GM12878 (cell line): ENCODE data around the gene IL1RAPL1. TPM values are rescaled to one million over a fixed set of nuclear protein-coding genes. Genes with fewer than 3 reads are reported as not detected.

Experiments
- ATAC-seq: fragments of 200-7000 bp; cut with Tn5 transposase; 3 replicates; pipeline ENCODE4 v1.9.1; 2020; ENCODE audit warnings: mild to moderate bottlenecking, moderate library complexity
- BruUV-seq: library from RNA; stranded (reverse); fragments of 400-500 nt; replicated peaks from 2 replicates; lab custom pipeline; 2021; lab: Mats Ljungman, UMichigan
- CTCF ChIA-PET: fragments of 300-600 bp; sonication (Branson Sonifier 250); formaldehyde crosslinking; extraction: SDS; loops from one replicate; lab custom pipeline; 2021; ENCODE audit warnings: inconsistent platforms; lab: Yijun Ruan, JAX
- POLR2A ChIA-PET: fragments of 350-600 bp; formaldehyde crosslinking; extraction: SDS; loops from one replicate; lab custom pipeline; 2021; ENCODE audit warnings: inconsistent platforms; lab: Charles Lee
- RAD21 ChIA-PET: fragments of 300-600 bp; sonication (Branson Sonifier 250); formaldehyde crosslinking; loops from one replicate; lab custom pipeline; 2023; ENCODE audit warnings: antibody characterized with exemption; ENCODE audit not compliant: unreplicated experiment; lab: Charles Lee
- SMC1A ChIA-PET: fragments of 300-600 bp; sonication (Branson Sonifier 250); formaldehyde crosslinking; loops from one replicate; lab custom pipeline; 2023; ENCODE audit not compliant: unreplicated experiment, uncharacterized antibody; lab: Charles Lee
- DNase-seq: peaks from one replicate; pipeline ENCODE4 v3.0.0-alpha.2; 2011; ENCODE audit warnings: low read depth, low spot score
- FAIRE-seq: peaks from 3 replicates; lab custom pipeline; 2011; peaks lifted over from hg19 to GRCh38; lab: Jason Lieb, UNC
- H2AFZ ChIP-seq: 2 replicates; pipeline ENCODE4 v1.6.0; 2011; ENCODE audit warnings: low read depth, low read length, control low read depth; ENCODE audit not compliant: control insufficient read depth
- H3K27ac ChIP-seq: 2 replicates; pipeline ENCODE4 v1.5.1; 2011; ENCODE audit warnings: control low read depth; ENCODE audit not compliant: control insufficient read depth, insufficient read depth
- H3K27me3 ChIP-seq, 2 experiments: replicated peaks in 1 of 2; 2 replicates each; pipeline versions ENCODE4 v1.6.0 to v1.6.1; 2011; ENCODE audit warnings: low read length in 1 of 2; ENCODE audit not compliant: control insufficient read depth in 2 of 2, insufficient read depth in 2 of 2
- H3K36me3 ChIP-seq, 2 experiments: 2 replicates each; pipeline ENCODE4 v1.5.1; 2011; ENCODE audit warnings: low read length in 1 of 2; ENCODE audit not compliant: control insufficient read depth in 2 of 2, insufficient read depth in 2 of 2
- H3K4me1 ChIP-seq: 2 replicates; pipeline ENCODE4 v1.6.1; 2011; ENCODE audit warnings: mild to moderate bottlenecking, low read length, moderate library complexity, mixed read lengths; ENCODE audit not compliant: control insufficient read depth, insufficient read depth
- H3K4me2 ChIP-seq: 2 replicates; pipeline ENCODE4 v1.6.0; 2011; ENCODE audit warnings: control low read depth; ENCODE audit not compliant: control insufficient read depth, insufficient read depth
- H3K4me3 ChIP-seq: fragments of 200-600 bp; sonication (generic); 2 replicates; pipeline ENCODE4 v1.5.1; 2016
- H3K79me2 ChIP-seq: 2 replicates; pipeline ENCODE4 v1.6.0; 2011; ENCODE audit warnings: low read length; ENCODE audit not compliant: control insufficient read depth, insufficient read depth
- H3K9ac ChIP-seq: 2 replicates; pipeline ENCODE4 v1.8.0; 2011; ENCODE audit warnings: low read length, control low read depth, mixed read lengths; ENCODE audit not compliant: control insufficient read depth, insufficient read depth
- H3K9me3 ChIP-seq: replicated peaks from 3 replicates; pipeline ENCODE4 v1.5.1; 2011; ENCODE audit warnings: mild to moderate bottlenecking, low read length; ENCODE audit not compliant: control insufficient read depth, insufficient read depth
- H4K20me1 ChIP-seq: 2 replicates; pipeline ENCODE4 v1.6.0; 2011; ENCODE audit not compliant: control insufficient read depth, insufficient read depth
- HDAC6 ChIP-seq: fragments of 200-600 bp; sonication (generic); IDR thresholded peaks from one replicate; pipeline ENCODE4 v1.8.0; 2017; ENCODE audit warnings: antibody characterized with exemption; ENCODE audit not compliant: unreplicated experiment
- IKZF1 ChIP-seq: fragments of 450-650 bp; conservative IDR thresholded peaks from 2 replicates; pipeline ENCODE4 v1.6.1; 2017; ENCODE audit warnings: antibody characterized with exemption, mild to moderate bottlenecking
- KDM1A ChIP-seq: fragments of 200-600 bp; sonication (generic); IDR thresholded peaks from 2 replicates; pipeline ENCODE4 v1.6.1; 2016; ENCODE audit warnings: borderline replicate concordance
- NR2C1 ChIP-seq: fragments of 450-650 bp; IDR thresholded peaks from 2 replicates; pipeline ENCODE4 v1.6.1; 2017; ENCODE audit warnings: antibody characterized with exemption, mild to moderate bottlenecking, moderate library complexity
- PBX3 ChIP-seq: IDR thresholded peaks from 2 replicates; pipeline ENCODE4 v1.6.1; 2011; ENCODE audit warnings: mild to moderate bottlenecking, low read depth, low read length, moderate library complexity; ENCODE audit not compliant: insufficient replicate concordance
- RAD51 ChIP-seq: fragments of 450-650 bp; IDR thresholded peaks from 2 replicates; pipeline ENCODE4 v1.6.1; 2016; ENCODE audit warnings: moderate library complexity, mild to moderate bottlenecking, inconsistent platforms
- RBBP5 ChIP-seq: fragments of 200-600 bp; sonication (generic); conservative IDR thresholded peaks from 2 replicates; pipeline ENCODE4 v1.6.1; 2016
- RUNX3 ChIP-seq: IDR thresholded peaks from 2 replicates; pipeline ENCODE4 v1.6.1; 2012; ENCODE audit warnings: low read length, inconsistent platforms
- STAT3 ChIP-seq: IDR thresholded peaks from 2 replicates; pipeline ENCODE4 v1.6.1; 2011; ENCODE audit warnings: low read depth, low read length, improper control_type of control experiment
- SUZ12 ChIP-seq: fragments of 200-600 bp; sonication (generic); IDR thresholded peaks from one replicate; pipeline ENCODE4 v1.6.1; 2018; ENCODE audit warnings: antibody characterized with exemption, mild to moderate bottlenecking; ENCODE audit not compliant: unreplicated experiment
- USF2 ChIP-seq: IDR thresholded peaks from 2 replicates; pipeline ENCODE4 v1.6.1; 2011; ENCODE audit warnings: low read depth, low read length, improper control_type of control experiment, borderline replicate concordance
- ZBED1 ChIP-seq: IDR thresholded peaks from 2 replicates; pipeline ENCODE4 v1.6.1; 2016; ENCODE audit warnings: borderline replicate concordance
- ZNF207 ChIP-seq: fragments of 450-650 bp; IDR thresholded peaks from 2 replicates; pipeline ENCODE4 v1.6.1; 2014; ENCODE audit warnings: antibody characterized with exemption, mild to moderate bottlenecking, borderline replicate concordance
- ZNF24 ChIP-seq: fragments of 450-650 bp; IDR thresholded peaks from 2 replicates; pipeline ENCODE4 v1.6.1; 2017; ENCODE audit warnings: antibody characterized with exemption, mild to moderate bottlenecking
- ZSCAN29 ChIP-seq: fragments of 450-650 bp; IDR thresholded peaks from 2 replicates; pipeline ENCODE4 v1.6.1; 2017; ENCODE audit warnings: mild to moderate bottlenecking, moderate library complexity
- WGBS: methylation state at CpG from one replicate; pipeline ENCODE4 v1.1.6; 2016; ENCODE audit warnings: low lambda C conversion rate; ENCODE audit not compliant: insufficient replicate concordance, insufficient coverage; ENCODE audit errors: missing lambda C conversion rate; 5-methylcytosine and 5-hydroxymethylcytosine counted together
- in situ Hi-C: fragments of 300-500 bp; cut with MboI; formaldehyde crosslinking; loops from 9 replicates; pipeline ENCODE4 v1.14.3; 2018; ENCODE audit warnings: mixed read lengths
- intact Hi-C: fragments of 100-400 bp; cut with micrococcal nuclease; formaldehyde crosslinking; loops from one replicate; pipeline ENCODE4 v1.14.2; 2022; ENCODE audit not compliant: unreplicated experiment
- polyA plus RNA-seq, 11 experiments: library from polyadenylated mRNA; depleted of rRNA in 4 of 11; unstranded in 6 of 11; stranded (reverse) in 5 of 11; fragments of >200 nt; fragmentation: Nextera tagmentation in 4 of 11; fragmentation: Illumina TruSeq in 1 of 11; extraction: Ambion mirVana in 4 of 11; extraction: Trizol in 1 of 11; gene quantifications; 1 replicate in 1 of 11; 2 replicates in 10 of 11; pipeline versions ENCODE4 v1.2.1 to v1.2.3, GENCODE V29; 2011 to 2016; ENCODE audit warnings: inconsistent platforms in 2 of 11, missing spikeins in 2 of 11, low read depth in 1 of 11
- total RNA-seq, 4 experiments: library from RNA; depleted of rRNA in 3 of 4; stranded (reverse); fragments of >200 nt in 3 of 4; fragmentation: Illumina TruSeq in 1 of 4; extraction: Trizol in 1 of 4; gene quantifications; 2 replicates each; pipeline versions ENCODE4 v1.2.1 to v1.2.3, GENCODE V29; 2013 to 2021
- TF ChIP-seq, protein P1 (sequence below): fragments of 450-650 bp; IDR thresholded peaks from 2 replicates; pipeline ENCODE4 v1.6.1; 2018; ENCODE audit warnings: borderline replicate concordance, mild to moderate bottlenecking; ENCODE audit not compliant: partially characterized antibody
- TF ChIP-seq, protein P2 (sequence below): IDR thresholded peaks from 2 replicates; pipeline ENCODE4 v1.6.1; 2012; ENCODE audit warnings: low read depth, low read length, improper control_type of control experiment

The IL1RAPL1 gene
- total and polyA plus RNA-seq, 10 of the 15 experiments (the other 5 are each of a cell fraction or from before 2014, with no cell fraction given), result not detected

- in situ Hi-C loops, result no loop called here
- TF ChIP-seq PBX3, result no peak
- TF ChIP-seq, protein P1, sequence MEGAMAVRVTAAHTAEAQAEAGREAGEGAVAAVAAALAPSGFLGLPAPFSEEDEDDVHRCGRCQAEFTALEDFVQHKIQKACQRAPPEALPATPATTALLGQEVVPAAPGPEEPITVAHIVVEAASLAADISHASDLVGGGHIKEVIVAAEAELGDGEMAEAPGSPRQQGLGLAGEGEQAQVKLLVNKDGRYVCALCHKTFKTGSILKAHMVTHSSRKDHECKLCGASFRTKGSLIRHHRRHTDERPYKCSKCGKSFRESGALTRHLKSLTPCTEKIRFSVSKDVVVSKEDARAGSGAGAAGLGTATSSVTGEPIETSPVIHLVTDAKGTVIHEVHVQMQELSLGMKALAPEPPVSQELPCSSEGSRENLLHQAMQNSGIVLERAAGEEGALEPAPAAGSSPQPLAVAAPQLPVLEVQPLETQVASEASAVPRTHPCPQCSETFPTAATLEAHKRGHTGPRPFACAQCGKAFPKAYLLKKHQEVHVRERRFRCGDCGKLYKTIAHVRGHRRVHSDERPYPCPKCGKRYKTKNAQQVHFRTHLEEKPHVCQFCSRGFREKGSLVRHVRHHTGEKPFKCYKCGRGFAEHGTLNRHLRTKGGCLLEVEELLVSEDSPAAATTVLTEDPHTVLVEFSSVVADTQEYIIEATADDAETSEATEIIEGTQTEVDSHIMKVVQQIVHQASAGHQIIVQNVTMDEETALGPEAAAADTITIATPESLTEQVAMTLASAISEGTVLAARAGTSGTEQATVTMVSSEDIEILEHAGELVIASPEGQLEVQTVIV, result no peak
- no peak for TF ChIP-seq NR2C1
- TF ChIP-seq IKZF1, result no peak
- TF ChIP-seq ZBED1, result no peak
- TF ChIP-seq RBBP5, result no peak
- no peak for TF ChIP-seq STAT3
- TF ChIP-seq, protein P2, sequence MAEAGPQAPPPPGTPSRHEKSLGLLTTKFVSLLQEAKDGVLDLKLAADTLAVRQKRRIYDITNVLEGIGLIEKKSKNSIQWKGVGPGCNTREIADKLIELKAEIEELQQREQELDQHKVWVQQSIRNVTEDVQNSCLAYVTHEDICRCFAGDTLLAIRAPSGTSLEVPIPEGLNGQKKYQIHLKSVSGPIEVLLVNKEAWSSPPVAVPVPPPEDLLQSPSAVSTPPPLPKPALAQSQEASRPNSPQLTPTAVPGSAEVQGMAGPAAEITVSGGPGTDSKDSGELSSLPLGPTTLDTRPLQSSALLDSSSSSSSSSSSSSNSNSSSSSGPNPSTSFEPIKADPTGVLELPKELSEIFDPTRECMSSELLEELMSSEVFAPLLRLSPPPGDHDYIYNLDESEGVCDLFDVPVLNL, result no peak
- no peak for TF ChIP-seq RUNX3
- TF ChIP-seq HDAC6, result no peak
- no peak for TF ChIP-seq ZNF207
- no peak for TF ChIP-seq ZSCAN29
- no peak for TF ChIP-seq USF2
- TF ChIP-seq KDM1A, result no peak
- TF ChIP-seq RAD51, result no peak
- TF ChIP-seq ZNF24, result no peak
- no peak for TF ChIP-seq SUZ12
Observed at GRCh38 chrX:29693912-29694311, 1106.7 kb downstream of the IL1RAPL1 start.

More at GRCh38 chrX:29693912-29694311, 1106.7 kb downstream of the IL1RAPL1 start:
- Histone ChIP-seq H3K4me3 (no peak overlapping the region), H2AFZ (no peak overlapping the region), H3K36me3 (no peaks in the 10 kb centered on the region), H3K27ac (no peak overlapping the region), H4K20me1 (no peaks in the 10 kb centered on the region), H3K79me2 (no peaks in the 10 kb centered on the region), H3K9ac (no peak overlapping the region), H3K9me3 (no peaks in the 10 kb centered on the region), H3K4me1 (no peaks in the 10 kb centered on the region), H3K4me2 (no peak overlapping the region), H3K27me3 (no peaks in the 10 kb centered on the region)
- intact Hi-C loops, result no loop called here
- RAD21 ChIA-PET, result no interaction called here
- FAIRE-seq, result no peak
- SMC1A ChIA-PET, result interaction anchor here (0.5 to 2.2 kb wide), 3 partner anchors 14 to 667 kb away, joined by 3 to 4 read pairs (median 3); no protein-coding TSS in a partner anchor
- no peak for ATAC-seq
- WGBS, result 17% methylated on average over 3 of the region's 3 CpGs
- DNase-seq, result no peak
- no TSS peak for BruUV-seq
- POLR2A ChIA-PET, result interaction anchor here (0.6 kb wide), 1 partner anchor 53 kb away, joined by 3 read pairs; no protein-coding TSS in a partner anchor
- CTCF ChIA-PET, result interaction anchor here (1.5 kb wide), 1 partner anchor 27 kb away, joined by 3 read pairs; no protein-coding TSS in a partner anchor
